ENCODE measurements around the gene ARHGAP21. TPM values are rescaled to one million over a fixed set of nuclear protein-coding genes. Genes with fewer than 3 reads are reported as not detected.

Gene ARHGAP21
- total RNA-seq, 1 donor from 2014 or later, result 108 TPM

- Mint-ChIP-seq H3K4me1 (ENCODE audit: low read depth) (no peaks in the 10 kb centered on the region), H3K27ac (ENCODE audit: unreplicated experiment) (no peak overlapping the region), H3K9me3 (ENCODE audit: low read depth) (no peaks in the 10 kb centered on the region), H3K27me3 (ENCODE audit: low read depth) (peaks cover 10% of the 10 kb centered on the region), H3K36me3 (ENCODE audit: low read depth) (peaks cover 22% of the 10 kb centered on the region), H3K4me3 (ENCODE audit: unreplicated experiment) (no peak overlapping the region)
- DNase-seq (ENCODE audit: low spot score), result no peak
- no peak for TF ChIP-seq CTCF (IDR thresholded peaks at IDR 0.05)
Observed at GRCh38 chr10:24545585-24545984, 178.1 kb downstream of the ARHGAP21 start.

- Mint-ChIP-seq H3K27me3 (ENCODE audit: low read depth) (peaks cover 10% of the 10 kb centered on the region), H3K9me3 (ENCODE audit: low read depth) (no peaks in the 10 kb centered on the region), H3K27ac (ENCODE audit: unreplicated experiment) (no peak overlapping the region), H3K4me1 (ENCODE audit: low read depth) (no peaks in the 10 kb centered on the region), H3K36me3 (ENCODE audit: low read depth) (peaks cover 22% of the 10 kb centered on the region), H3K4me3 (ENCODE audit: unreplicated experiment) (no peak overlapping the region)
- TF ChIP-seq CTCF (IDR thresholded peaks at IDR 0.05), result no peak
- DNase-seq (ENCODE audit: low spot score), result no peak
Observed at GRCh38 chr10:24544776-24545175, 178.9 kb downstream of the ARHGAP21 start.

GRCh38 chr10:24542314-24543270, 181.1 kb downstream of the ARHGAP21 start:
- Mint-ChIP-seq H3K4me3 (ENCODE audit: unreplicated experiment) (no peak overlapping the region), H3K4me1 (ENCODE audit: low read depth) (no peaks in the 10 kb centered on the region), H3K27ac (ENCODE audit: unreplicated experiment) (no peak overlapping the region), H3K9me3 (ENCODE audit: low read depth) (no peaks in the 10 kb centered on the region), H3K36me3 (ENCODE audit: low read depth) (peaks cover 20% of the 10 kb centered on the region), H3K27me3 (ENCODE audit: low read depth) (peaks cover 10% of the 10 kb centered on the region)
- TF ChIP-seq CTCF (IDR thresholded peaks at IDR 0.05), result no peak
- DNase-seq (ENCODE audit: low spot score), result no peak

GRCh38 chr10:24541239-24541753, 182.4 kb downstream of the ARHGAP21 start:
- peaks cover 23% of the 10 kb centered on the region for H3K36me3 Mint-ChIP-seq (ENCODE audit: low read depth)
- H3K4me1 Mint-ChIP-seq (ENCODE audit: low read depth), result no peaks in the 10 kb centered on the region
- TF ChIP-seq CTCF (IDR thresholded peaks at IDR 0.05), result no peak
- peaks cover 9% of the 10 kb centered on the region for H3K27me3 Mint-ChIP-seq (ENCODE audit: low read depth)
- no peak for DNase-seq (ENCODE audit: low spot score)
- no peak overlapping the region for H3K4me3 Mint-ChIP-seq (ENCODE audit: unreplicated experiment)
- H3K27ac Mint-ChIP-seq (ENCODE audit: unreplicated experiment), result no peak overlapping the region
- no peaks in the 10 kb centered on the region for H3K9me3 Mint-ChIP-seq (ENCODE audit: low read depth)

- no peak for TF ChIP-seq CTCF (IDR thresholded peaks at IDR 0.05)
- DNase-seq (ENCODE audit: low spot score), result no peak
- Mint-ChIP-seq H3K27ac (ENCODE audit: unreplicated experiment) (no peak overlapping the region), H3K27me3 (ENCODE audit: low read depth) (no peaks in the 10 kb centered on the region), H3K4me1 (ENCODE audit: low read depth) (no peaks in the 10 kb centered on the region), H3K4me3 (ENCODE audit: unreplicated experiment) (no peak overlapping the region), H3K36me3 (ENCODE audit: low read depth) (peaks cover 27% of the 10 kb centered on the region), H3K9me3 (ENCODE audit: low read depth) (no peaks in the 10 kb centered on the region)
Observed at GRCh38 chr10:24536636-24537035, 187.1 kb downstream of the ARHGAP21 start.
